HCT116 (cell line): ENCODE results near the gene ITGAL. TPM values are rescaled to one million over a fixed set of nuclear protein-coding genes. Genes with fewer than 3 reads are reported as not detected.

ENCODE experiments used
- CTCF ChIP-seq, 3 experiments: fragments of 200-600 bp in 1 of 3; sonication (generic) in 1 of 3; IDR thresholded peaks in 2 of 3; conservative IDR thresholded peaks in 1 of 3; 2 replicates each; pipeline ENCODE4 v1.5.1; 2012 to 2017; ENCODE audit warnings: low read depth in 2 of 3, low read length in 2 of 3, antibody characterized with exemption in 1 of 3, borderline replicate concordance in 1 of 3, control low read depth in 1 of 3, mild to moderate bottlenecking in 1 of 3, mixed read lengths in 1 of 3, mixed run types in 1 of 3, moderate library complexity in 1 of 3; ENCODE audit not compliant: insufficient read depth in 1 of 3
- JUND ChIP-seq: IDR thresholded peaks from 2 replicates; pipeline ENCODE4 v1.6.1; 2012
- TCF7L2 ChIP-seq: IDR thresholded peaks from 2 replicates; pipeline ENCODE4 v1.7.0; 2011; ENCODE audit warnings: borderline replicate concordance, inconsistent platforms; ENCODE audit not compliant: insufficient read depth, insufficient read length; ENCODE audit errors: extremely low read depth
- microRNA-seq: library from miRNA; unstranded; fragments of <30 nt; microRNA quantifications from one replicate; pipeline ENCODE4, GENCODE V29; 2016; ENCODE audit warnings: borderline number of aligned reads
- total RNA-seq: library from RNA; stranded (reverse); gene quantifications from one replicate; pipeline ENCODE4 v1.2.1, GENCODE V29; 2021; ENCODE audit not compliant: unreplicated experiment

ITGAL gene
- total RNA-seq, 1 experiment from 2014 or later: 1.4 TPM

DNA sequence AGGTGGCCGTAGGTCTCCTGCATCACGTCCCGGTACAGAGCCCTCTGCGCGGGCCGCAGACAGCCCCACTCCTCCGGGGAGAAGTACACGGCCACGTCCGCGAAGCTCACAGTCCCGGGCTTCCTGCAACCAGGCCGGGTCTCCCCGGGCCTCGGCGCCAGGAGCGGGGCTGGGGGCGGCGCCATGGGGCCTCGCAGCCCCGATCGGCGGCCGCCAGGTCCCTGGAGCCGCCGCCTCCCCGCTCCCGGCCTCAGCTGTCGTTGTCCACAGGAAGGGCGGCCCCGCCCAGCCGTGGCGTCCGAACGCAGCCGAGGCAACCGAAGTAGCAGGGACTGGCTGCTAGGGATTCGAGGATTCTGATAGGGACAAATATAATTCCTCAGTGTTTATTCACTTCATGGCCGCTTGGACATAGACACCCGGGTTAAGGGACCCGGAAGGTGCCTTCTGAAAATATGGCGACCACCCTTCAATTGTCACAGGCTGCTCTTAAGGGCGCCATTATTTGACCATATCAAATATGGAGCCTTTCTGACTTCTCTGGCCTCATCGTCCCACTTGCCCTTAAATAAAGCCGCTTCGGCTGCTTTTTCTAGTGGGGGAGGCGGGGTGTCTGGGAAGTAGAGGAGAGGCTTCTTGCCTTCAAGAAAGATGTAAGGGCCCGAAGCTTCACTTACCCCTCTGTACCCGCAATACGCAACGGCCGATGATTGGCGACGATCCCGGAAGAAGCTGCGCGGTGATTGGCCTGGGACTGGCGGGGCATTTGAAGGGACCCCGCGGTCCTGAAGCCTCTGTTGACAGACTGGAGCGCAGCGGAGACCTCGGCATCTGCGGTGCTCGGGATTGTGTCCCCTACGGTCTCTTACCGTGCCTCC is 99.1 kb downstream of the ITGAL start, which contains the start of gene ZNF688 (continued):
- TF ChIP-seq CTCF (IDR thresholded peaks at IDR 0.05 in 2 of 3, conservative IDR thresholded peaks at IDR 0.05 in 1 of 3; ENCODE audit: borderline replicate concordance in 1 of 3, insufficient read depth in 1 of 3, low read depth in 2 of 3, low read length in 2 of 3) (no peak), JUND (no peak), TCF7L2 (peak; percentile 89)

Small RNA genes lying within 50 kb of the gene (microRNA-seq; reads per million reads assigned to microRNA genes)
- not detected for gene MIR4518

Other genes with a start within 250 kb of the ITGAL start
- gene NPIPB13, start 224.3 kb upstream of the ITGAL start, total RNA-seq: 9.1 TPM
- 51.8 TPM for gene CD2BP2, start 117.4 kb upstream of the ITGAL start, total RNA-seq
- 49.2 TPM for gene TBC1D10B, start 102.2 kb upstream of the ITGAL start, total RNA-seq
- not detected for gene MYL11, start 97.9 kb upstream of the ITGAL start, total RNA-seq
- gene SEPTIN1, start 90.2 kb upstream of the ITGAL start, total RNA-seq: 3.4 TPM
- gene ZNF48, start 77.3 kb upstream of the ITGAL start, total RNA-seq: 17.9 TPM
- 11.0 TPM for gene ZNF771, start 65.1 kb upstream of the ITGAL start, total RNA-seq
- 125 TPM for gene DCTPP1, start 42.7 kb upstream of the ITGAL start, total RNA-seq
- gene SEPHS2, start 26.9 kb upstream of the ITGAL start, total RNA-seq: 51.3 TPM
- 48.8 TPM for gene ZNF768, start 53.8 kb downstream of the ITGAL start, total RNA-seq
- gene ZNF747, start 62.1 kb downstream of the ITGAL start, total RNA-seq: 2.1 TPM
- gene ZNF764, start 85.6 kb downstream of the ITGAL start, total RNA-seq: 9.1 TPM
- 3.6 TPM for gene ZNF688, start 99.0 kb downstream of the ITGAL start, total RNA-seq
- 0.15 TPM for gene ZNF785, start 113.0 kb downstream of the ITGAL start, total RNA-seq
- gene ZNF689, start 137.6 kb downstream of the ITGAL start, total RNA-seq: 10.3 TPM
- gene PRR14, start 178.2 kb downstream of the ITGAL start, total RNA-seq: 56.2 TPM
- gene FBRS, start 185.7 kb downstream of the ITGAL start, total RNA-seq: 65.3 TPM
- gene SRCAP, start 226.4 kb downstream of the ITGAL start, total RNA-seq: 59.6 TPM